Right lobe of liver (tissue), 4 donors: Measurements from ENCODE around the gene CFAP119.

Experiments
- POLR2A ChIP-seq: fragments of 450-650 bp; IDR thresholded peaks from one replicate; pipeline ENCODE4 v1.6.1; 2017; ENCODE audit warnings: antibody characterized with exemption, mild to moderate bottlenecking
- TF ChIP-seq, protein P1 (sequence below), 4 donors: fragments of 200-600 bp in 3 of 4; fragments of 450-650 bp in 1 of 4; IDR thresholded peaks; one replicate each; pipeline versions ENCODE4 v1.5.1 to v1.8.0; 2016 to 2022; ENCODE audit warnings: antibody characterized with exemption in 4 of 4, mild to moderate bottlenecking in 2 of 4
- donor health status: DM: no; HTN: no; CAD: no.
- donor health status: DM: no; HTN: no; CAD: no.
- donor health status: DM: no; HTN: yes; CAD: no.

DNA sequence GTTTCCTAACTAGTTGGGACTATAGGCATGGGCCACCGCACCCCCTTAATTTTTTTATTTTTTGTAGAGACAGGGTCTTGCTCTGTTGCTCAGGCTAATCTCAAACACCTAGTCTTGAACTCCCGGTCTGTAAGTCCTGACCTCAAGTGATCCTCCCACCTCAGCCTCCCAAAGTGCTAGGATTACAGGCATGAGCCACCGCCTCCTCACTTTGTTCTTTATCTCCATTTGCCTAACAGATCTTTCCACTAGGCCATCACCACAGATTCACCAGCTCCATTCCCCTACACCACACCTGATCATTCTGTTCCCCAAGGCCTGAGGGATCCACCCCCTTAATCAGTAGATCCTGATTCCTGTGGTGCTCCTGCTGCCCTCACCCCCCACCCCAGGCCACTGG lies 32.8 kb upstream of the CFAP119 start:
- TF ChIP-seq, protein P1, sequence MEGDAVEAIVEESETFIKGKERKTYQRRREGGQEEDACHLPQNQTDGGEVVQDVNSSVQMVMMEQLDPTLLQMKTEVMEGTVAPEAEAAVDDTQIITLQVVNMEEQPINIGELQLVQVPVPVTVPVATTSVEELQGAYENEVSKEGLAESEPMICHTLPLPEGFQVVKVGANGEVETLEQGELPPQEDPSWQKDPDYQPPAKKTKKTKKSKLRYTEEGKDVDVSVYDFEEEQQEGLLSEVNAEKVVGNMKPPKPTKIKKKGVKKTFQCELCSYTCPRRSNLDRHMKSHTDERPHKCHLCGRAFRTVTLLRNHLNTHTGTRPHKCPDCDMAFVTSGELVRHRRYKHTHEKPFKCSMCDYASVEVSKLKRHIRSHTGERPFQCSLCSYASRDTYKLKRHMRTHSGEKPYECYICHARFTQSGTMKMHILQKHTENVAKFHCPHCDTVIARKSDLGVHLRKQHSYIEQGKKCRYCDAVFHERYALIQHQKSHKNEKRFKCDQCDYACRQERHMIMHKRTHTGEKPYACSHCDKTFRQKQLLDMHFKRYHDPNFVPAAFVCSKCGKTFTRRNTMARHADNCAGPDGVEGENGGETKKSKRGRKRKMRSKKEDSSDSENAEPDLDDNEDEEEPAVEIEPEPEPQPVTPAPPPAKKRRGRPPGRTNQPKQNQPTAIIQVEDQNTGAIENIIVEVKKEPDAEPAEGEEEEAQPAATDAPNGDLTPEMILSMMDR (IDR thresholded peaks at IDR 0.05): no peak
- no peak for TF ChIP-seq POLR2A
